Measurements from ENCODE around the gene CDKN2A.
"Not testable (repeated sequence)": the region's sequence is repeated elsewhere in the genome, so short reads cannot be mapped to it uniquely, and the experiment has no call there.

The CDKN2A gene

GRCh38 chr9:21982391-21982790, 11.8 kb downstream of the CDKN2A start:
- DNase-seq (ENCODE audit: low read depth): no peak

- no peak for DNase-seq (ENCODE audit: low read depth)
Measured at GRCh38 chr9:21976334-21976875, 17.8 kb downstream of the CDKN2A start.

GRCh38 chr9:21974722-21975409, 19.3 kb downstream of the CDKN2A start:
- DNase-seq (ENCODE audit: low read depth): peak; percentile 24

GRCh38 chr9:21974343-21974721, 19.9 kb downstream of the CDKN2A start:
- no peak for DNase-seq (ENCODE audit: low read depth)

GRCh38 chr9:21972361-21972760, 21.8 kb downstream of the CDKN2A start:
- no peak for DNase-seq (ENCODE audit: low read depth)

- no peak for DNase-seq (ENCODE audit: low read depth)
Measured at GRCh38 chr9:21970800-21971640, 23.2 kb downstream of the CDKN2A start.

- no peak for DNase-seq (ENCODE audit: low read depth)
Measured at GRCh38 chr9:21969951-21970799, 24.0 kb downstream of the CDKN2A start.

- no peak for DNase-seq (ENCODE audit: low read depth)
Measured at GRCh38 chr9:21969011-21969940, 24.9 kb downstream of the CDKN2A start.

- DNase-seq (ENCODE audit: low read depth): no peak
Measured at GRCh38 chr9:21968331-21969010, 25.7 kb downstream of the CDKN2A start.

GRCh38 chr9:21967702-21968101, 26.5 kb downstream of the CDKN2A start:
- no peak for DNase-seq (ENCODE audit: low read depth)

- DNase-seq (ENCODE audit: low read depth): no peak
Measured at GRCh38 chr9:21967169-21967568, 27.0 kb downstream of the CDKN2A start.

- DNase-seq (ENCODE audit: low read depth): no peak
Measured at GRCh38 chr9:21966140-21966851, 27.9 kb downstream of the CDKN2A start.

GRCh38 chr9:21965401-21965951, 28.7 kb downstream of the CDKN2A start:
- DNase-seq (ENCODE audit: low read depth): no peak

GRCh38 chr9:21964925-21965385, 29.2 kb downstream of the CDKN2A start:
- peak; percentile 37 for DNase-seq (ENCODE audit: low read depth)

- no peak for DNase-seq (ENCODE audit: low read depth)
Measured at GRCh38 chr9:21961569-21961968, 32.6 kb downstream of the CDKN2A start.

- not testable (repeated sequence) for DNase-seq (ENCODE audit: low read depth)
Measured at GRCh38 chr9:21959268-21959667, 34.9 kb downstream of the CDKN2A start.

- DNase-seq (ENCODE audit: low read depth): no peak
Measured at GRCh38 chr9:21958833-21959232, 35.4 kb downstream of the CDKN2A start.

- no peak for DNase-seq (ENCODE audit: low read depth)
Measured at GRCh38 chr9:21945606-21946005, 48.6 kb downstream of the CDKN2A start.

GRCh38 chr9:21943464-21943863, 50.7 kb downstream of the CDKN2A start:
- DNase-seq (ENCODE audit: low read depth): no peak

Measured in stimulated activated CD8-positive, alpha-beta memory T cell treated with anti-CD3 and anti-CD28 coated beads, Interleukin-4, amount 100 ng/mL, for 24 hours (primary cell).